CD14-positive monocyte (primary cell): ENCODE measurements around the gene SLC25A39. TPM values are rescaled to one million over a fixed set of nuclear protein-coding genes. Genes with fewer than 3 reads are reported as not detected.
"Not testable (repeated sequence)": the region's sequence is repeated elsewhere in the genome, so short reads cannot be mapped to it uniquely, and the experiment has no call there.

Experiments used
- DNase-seq, 3 donors: peaks; one replicate each; pipeline ENCODE4 v3.0.0-alpha.2; 2011 to 2022
- H2AFZ ChIP-seq: 2 replicates; pipeline ENCODE4 v1.6.0; 2012; ENCODE audit warnings: mild to moderate bottlenecking, low read depth, low read length, inconsistent platforms; ENCODE audit not compliant: insufficient read depth, poor library complexity, severe bottlenecking
- H3K27ac ChIP-seq, 2 donors: 1 replicate in 1 of 2; 2 replicates in 1 of 2; pipeline ENCODE4 v1.5.1; 2012 to 2013; ENCODE audit warnings: low read length in 2 of 2, control low read depth in 1 of 2, inconsistent platforms in 1 of 2, low read depth in 1 of 2, mild to moderate bottlenecking in 1 of 2
- H3K27me3 ChIP-seq, 2 donors: one replicate each; pipeline versions ENCODE4 v1.6.0 to v1.6.1; 2011 to 2013; ENCODE audit warnings: low read length in 2 of 2; ENCODE audit not compliant: control insufficient read depth in 2 of 2, insufficient read depth in 2 of 2
- H3K36me3 ChIP-seq, 2 donors: replicated peaks in 1 of 2; 1 replicate in 1 of 2; 2 replicates in 1 of 2; pipeline versions ENCODE4 v1.5.1 to v1.6.1; 2012 to 2013; ENCODE audit warnings: low read length in 2 of 2, control low read depth in 1 of 2, inconsistent platforms in 1 of 2, mild to moderate bottlenecking in 1 of 2; ENCODE audit not compliant: insufficient read depth in 2 of 2, control insufficient read depth in 1 of 2
- H3K4me1 ChIP-seq, 2 donors: 1 replicate in 1 of 2; 2 replicates in 1 of 2; pipeline versions ENCODE4 v1.5.1 to v1.6.1; 2012 to 2013; ENCODE audit warnings: low read length in 2 of 2, control low read depth in 1 of 2, inconsistent platforms in 1 of 2, mild to moderate bottlenecking in 1 of 2, moderate library complexity in 1 of 2; ENCODE audit not compliant: insufficient read depth in 2 of 2, control insufficient read depth in 1 of 2
- H3K4me2 ChIP-seq: replicated peaks from 2 replicates; pipeline ENCODE3; 2012; ENCODE audit warnings: low read length, moderate library complexity, mild to moderate bottlenecking; ENCODE audit not compliant: poor library complexity, severe bottlenecking; ENCODE audit errors: extremely low read depth
- H3K4me3 ChIP-seq, 3 experiments: fragments of 200-600 bp in 1 of 3; sonication (generic) in 1 of 3; replicated peaks in 1 of 3; 1 replicate in 2 of 3; 2 replicates in 1 of 3; pipeline ENCODE4 v1.5.1; 2011 to 2013; ENCODE audit warnings: low read length in 3 of 3, mild to moderate bottlenecking in 3 of 3, control low read depth in 2 of 3, low read depth in 2 of 3, inconsistent platforms in 1 of 3, moderate library complexity in 1 of 3
- H3K79me2 ChIP-seq: 2 replicates; pipeline ENCODE4 v1.6.0; 2012; ENCODE audit warnings: mild to moderate bottlenecking, control low read depth, inconsistent platforms, low read length, moderate library complexity; ENCODE audit not compliant: insufficient read depth
- H3K9ac ChIP-seq: 2 replicates; pipeline ENCODE4 v1.6.0; 2017; ENCODE audit warnings: low read length, mild to moderate bottlenecking; ENCODE audit not compliant: insufficient read depth, poor library complexity, severe bottlenecking
- H3K9me3 ChIP-seq, 2 donors: replicated peaks in 1 of 2; 1 replicate in 1 of 2; 2 replicates in 1 of 2; pipeline versions ENCODE4 v1.5.1 to v1.6.1; 2012 to 2013; ENCODE audit warnings: low read length in 2 of 2, control low read depth in 1 of 2; ENCODE audit not compliant: control insufficient read depth in 1 of 2, insufficient read depth in 1 of 2
- H4K20me1 ChIP-seq: 2 replicates; pipeline ENCODE4 v1.6.0; 2012; ENCODE audit warnings: mild to moderate bottlenecking, low read length, control low read depth, moderate library complexity; ENCODE audit not compliant: insufficient read depth
- H3K27ac Mint-ChIP-seq, 7 donors: one replicate each; pipeline ENCODE4 v1.8.0; 2020; ENCODE audit warnings: mild to moderate bottlenecking in 7 of 7, mixed read lengths in 7 of 7, moderate library complexity in 6 of 7, inconsistent platforms in 2 of 7
- H3K27me3 Mint-ChIP-seq, 3 donors: one replicate each; pipeline ENCODE4 v1.8.0; 2021 to 2022; ENCODE audit warnings: low read depth in 3 of 3, mild to moderate bottlenecking in 3 of 3, mixed read lengths in 3 of 3, moderate library complexity in 3 of 3, inconsistent platforms in 1 of 3
- H3K36me3 Mint-ChIP-seq, 2 donors: one replicate each; pipeline ENCODE4 v1.8.0; 2020; ENCODE audit warnings: mixed read lengths in 2 of 2, inconsistent platforms in 1 of 2, mild to moderate bottlenecking in 1 of 2
- H3K4me1 Mint-ChIP-seq: one replicate; pipeline ENCODE4 v1.8.0; 2020; ENCODE audit warnings: mild to moderate bottlenecking, mixed read lengths
- H3K4me3 Mint-ChIP-seq, 2 donors: one replicate each; pipeline ENCODE4 v1.8.0; 2020; ENCODE audit warnings: mild to moderate bottlenecking in 2 of 2, mixed read lengths in 2 of 2, moderate library complexity in 1 of 2
- H3K9me3 Mint-ChIP-seq, 7 donors: one replicate each; pipeline ENCODE4 v1.8.0; 2020 to 2022; ENCODE audit warnings: mixed read lengths in 7 of 7, mild to moderate bottlenecking in 6 of 7, moderate library complexity in 6 of 7, inconsistent platforms in 2 of 7
- CTCF ChIP-seq: fragments of 200-600 bp; IDR thresholded peaks from one replicate; pipeline ENCODE4 v1.8.0; 2022; ENCODE audit warnings: antibody characterized with exemption, mild to moderate bottlenecking
- WGBS: methylation state at CpG from one replicate; pipeline ENCODE4 v1.1.5; 2013; ENCODE audit warnings: missing lambda C conversion rate; ENCODE audit not compliant: insufficient coverage; 5-methylcytosine and 5-hydroxymethylcytosine counted together
- intact Hi-C, 2 donors: fragments of 100-400 bp; cut with micrococcal nuclease; formaldehyde crosslinking; loops; one replicate each; pipeline versions ENCODE4 v1.15.0 to v1.15.1; 2023
- polyA plus RNA-seq, 3 donors: library from polyadenylated mRNA; depleted of rRNA in 1 of 3; unstranded in 2 of 3; stranded (reverse) in 1 of 3; fragments of 300-500 nt in 2 of 3; fragments of >200 nt in 1 of 3; fragmentation: Illumina TruSeq in 2 of 3; gene quantifications; 1 replicate in 2 of 3; 2 replicates in 1 of 3; pipeline ENCODE4 v1.2.3, GENCODE V29; 2012 to 2021

Gene SLC25A39
- polyA plus RNA-seq, 3 donors = 64.0 to 74.8 (median 64.5) TPM

- DNase-seq, H3K9me3 Mint-ChIP-seq, H3K9ac ChIP-seq, H3K9me3 ChIP-seq, H3K4me3 ChIP-seq, H3K4me1 ChIP-seq, H3K4me2 ChIP-seq, H3K27ac ChIP-seq, H3K4me1 Mint-ChIP-seq, intact Hi-C loops, H3K4me3 Mint-ChIP-seq, H3K79me2 ChIP-seq, H4K20me1 ChIP-seq, H3K36me3 Mint-ChIP-seq, H3K27ac Mint-ChIP-seq, H3K36me3 ChIP-seq, H2AFZ ChIP-seq: not testable (repeated sequence)
- 98% methylated on average over 34 of the region's 42 CpGs for whole genome bisulfite sequencing
- H3K27me3 Mint-ChIP-seq = peaks cover 49 to 65% (median 59%) of the 10 kb centered on the region in 3 donors
- peaks cover 6 to 24% of the 10 kb centered on the region in 2 donors for H3K27me3 ChIP-seq
These were observed 44.0 kb upstream of the SLC25A39 start for GRCh38 chr17:44368391-44369243.

- no peaks in the 10 kb centered on the region for H3K36me3 ChIP-seq
- intact Hi-C loops = no loop called here
- no peak overlapping the region for H3K27ac ChIP-seq
- no peaks in the 10 kb centered on the region for H3K79me2 ChIP-seq
- H3K4me2 ChIP-seq = no peak overlapping the region
- H4K20me1 ChIP-seq = no peaks in the 10 kb centered on the region
- H3K4me3 Mint-ChIP-seq = no peak overlapping the region
- H3K4me1 Mint-ChIP-seq = peaks cover 9% of the 10 kb centered on the region
- DNase-seq = no peak
- WGBS = 88% methylated on average over 3 of the region's 7 CpGs
- peaks cover 9 to 34% of the 10 kb centered on the region in 2 donors for H3K27me3 ChIP-seq
- no peak for TF ChIP-seq CTCF
- H3K9ac ChIP-seq = no peak overlapping the region
- no peaks in the 10 kb centered on the region for H3K36me3 Mint-ChIP-seq
- H3K4me3 ChIP-seq = no peak overlapping the region
- peaks cover 9 to 17% of the 10 kb centered on the region in 2 donors for H3K4me1 ChIP-seq
- peaks cover 50 to 70% (median 56%) of the 10 kb centered on the region in 3 donors for H3K27me3 Mint-ChIP-seq
- no peaks in the 10 kb centered on the region for H3K9me3 ChIP-seq
- H3K9me3 Mint-ChIP-seq = peaks cover 0 to 3% (median 2%) of the 10 kb centered on the region in 7 donors
- H2AFZ ChIP-seq = no peak overlapping the region
- H3K27ac Mint-ChIP-seq = no peak overlapping the region
These were observed 42.8 kb upstream of the SLC25A39 start for GRCh38 chr17:44367231-44367979.

GRCh38 chr17:44365051-44365450 lies 40.4 kb upstream of the SLC25A39 start:
- 86% methylated on average over 4 of the region's 5 CpGs for WGBS
- Histone ChIP-seq H3K27me3 (peaks cover 15 to 46% of the 10 kb centered on the region in 2 donors), H3K4me1 (peaks cover 9 to 19% of the 10 kb centered on the region in 2 donors)
- H3K4me3 ChIP-seq, H3K9me3 Mint-ChIP-seq, H3K27ac ChIP-seq, H3K36me3 ChIP-seq, H3K27ac Mint-ChIP-seq, H2AFZ ChIP-seq, intact Hi-C loops, H3K36me3 Mint-ChIP-seq, H3K9ac ChIP-seq, DNase-seq, H3K4me1 Mint-ChIP-seq, H3K79me2 ChIP-seq, H3K9me3 ChIP-seq, H4K20me1 ChIP-seq, H3K4me2 ChIP-seq: not testable (repeated sequence)
- H3K27me3 Mint-ChIP-seq = peaks cover 55 to 73% (median 58%) of the 10 kb centered on the region in 3 donors
- H3K4me3 Mint-ChIP-seq = peak overlapping the region in 1 of 2 donors; percentile 59
